Fibroblast of skin of right quadriceps (primary cell): ENCODE data around the gene BBX.

ENCODE experiments used
- DNase-seq: peaks from one replicate; pipeline ENCODE4 v3.0.0-alpha.2; 2013

The BBX gene

GRCh38 chr3:107604057-107604822, 81.5 kb downstream of the BBX start:
- DNase-seq, result peak; percentile 43

- no peak for DNase-seq
Measured at GRCh38 chr3:107611775-107612469, 89.2 kb downstream of the BBX start.

GRCh38 chr3:107612664-107613084, 89.9 kb downstream of the BBX start:
- DNase-seq, result no peak

GRCh38 chr3:107619549-107619948, 96.8 kb downstream of the BBX start:
- DNase-seq, result no peak

GRCh38 chr3:107620534-107620933, 97.8 kb downstream of the BBX start:
- DNase-seq, result no peak

- no peak for DNase-seq
Measured at GRCh38 chr3:107621465-107621864, 98.7 kb downstream of the BBX start.

- DNase-seq, result no peak
Measured at GRCh38 chr3:107627962-107628542, 105.3 kb downstream of the BBX start.

GRCh38 chr3:107629566-107629965, 106.8 kb downstream of the BBX start:
- DNase-seq, result peak; percentile 9

- DNase-seq, result peak; percentile 6
Measured at GRCh38 chr3:107630779-107631178, 108.0 kb downstream of the BBX start.

- DNase-seq, result no peak
Measured at GRCh38 chr3:107632576-107632975, 109.8 kb downstream of the BBX start.

- DNase-seq, result no peak
Measured at GRCh38 chr3:107633327-107634098, 110.8 kb downstream of the BBX start.

GRCh38 chr3:107634099-107634489, 111.3 kb downstream of the BBX start:
- no peak for DNase-seq

- DNase-seq, result no peak
Measured at GRCh38 chr3:107637416-107638183, 114.8 kb downstream of the BBX start.

GRCh38 chr3:107641572-107642307, 119.0 kb downstream of the BBX start:
- peak; percentile 9 for DNase-seq

- no peak for DNase-seq
Measured at GRCh38 chr3:107643038-107643883, 120.5 kb downstream of the BBX start.

GRCh38 chr3:107644631-107645030, 121.9 kb downstream of the BBX start:
- DNase-seq, result peak; percentile 40

- no peak for DNase-seq
Measured at GRCh38 chr3:107650788-107651187, 128.0 kb downstream of the BBX start.

- DNase-seq, result no peak
Measured at GRCh38 chr3:107651782-107652181, 129.0 kb downstream of the BBX start.

- no peak for DNase-seq
Measured at GRCh38 chr3:107654218-107654617, 131.5 kb downstream of the BBX start.

GRCh38 chr3:107657971-107658370, 135.2 kb downstream of the BBX start:
- DNase-seq, result peak; percentile 46
